ENCODE data around the gene ZNFX1. TPM values are rescaled to one million over a fixed set of nuclear protein-coding genes. Genes with fewer than 3 reads are reported as not detected.
"Not testable (repeated sequence)": the region's sequence is repeated elsewhere in the genome, so short reads cannot be mapped to it uniquely, and the experiment has no call there.

Gene ZNFX1
- total RNA-seq, 1 experiment from 2014 or later = 13.3 TPM

DNA sequence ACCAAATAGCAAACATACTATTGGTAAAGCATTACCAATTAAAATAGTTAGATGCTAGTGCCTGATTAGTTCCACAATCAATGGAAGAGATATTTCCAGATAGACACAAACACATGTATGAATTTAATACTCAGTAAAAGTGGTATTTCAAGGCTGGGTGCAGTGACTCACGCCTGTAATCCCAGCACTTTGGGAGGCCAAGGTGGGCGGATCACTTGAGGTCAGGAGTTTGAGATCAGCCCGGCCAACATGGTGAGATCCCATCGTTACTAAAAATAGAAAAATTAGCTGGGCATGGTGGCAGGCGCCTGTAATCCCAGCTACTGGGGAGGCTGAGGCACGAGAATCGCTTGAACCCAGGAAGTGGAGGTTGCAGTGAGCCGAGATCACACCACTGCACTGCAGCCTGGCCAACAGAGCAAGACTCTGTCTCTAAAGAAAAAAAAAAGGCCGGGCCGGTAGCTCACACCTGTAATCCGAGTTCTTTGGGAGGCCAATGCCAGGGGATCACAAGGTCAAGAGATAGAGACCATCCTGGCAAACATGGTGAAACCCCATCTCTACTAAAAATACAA, 84.8 kb downstream of the ZNFX1 start:
- in situ Hi-C loops (cut with HindIII; ENCODE audit: low pct_unique_long_range_greater_than_20kb, low sequenced_read_pairs); DNase-seq (ENCODE audit: low read depth): not testable (repeated sequence)

Other genes with a start within 250 kb of the ZNFX1 start
- 117 and 154 TPM in 2 replicates for gene CSE1L, start 231.7 kb downstream of the ZNFX1 start, total RNA-seq (2014; rRNA removed; shearing (Covaris generic); ENCODE audit: low replicate concordance)
- gene STAU1, start 89.7 kb downstream of the ZNFX1 start, total RNA-seq (2014; rRNA removed; shearing (Covaris generic); ENCODE audit: low replicate concordance) = 53.4 and 65.3 TPM in 2 replicates
- gene DDX27, start 58.6 kb downstream of the ZNFX1 start, total RNA-seq (2014; rRNA removed; shearing (Covaris generic); ENCODE audit: low replicate concordance) = 59.1 and 70.2 TPM in 2 replicates
- not detected in 2 replicates for gene KCNB1, start 204.6 kb upstream of the ZNFX1 start, total RNA-seq (2014; rRNA removed; shearing (Covaris generic); ENCODE audit: low replicate concordance)

Measured in Caki2 (cell line).